ENCODE data around the gene CAT. TPM values are rescaled to one million over a fixed set of nuclear protein-coding genes. Genes with fewer than 3 reads are reported as not detected.

CAT gene
- total RNA-seq, 4 donors from 2014 or later, result 72.8 to 163 (median 84.4) TPM

DNA sequence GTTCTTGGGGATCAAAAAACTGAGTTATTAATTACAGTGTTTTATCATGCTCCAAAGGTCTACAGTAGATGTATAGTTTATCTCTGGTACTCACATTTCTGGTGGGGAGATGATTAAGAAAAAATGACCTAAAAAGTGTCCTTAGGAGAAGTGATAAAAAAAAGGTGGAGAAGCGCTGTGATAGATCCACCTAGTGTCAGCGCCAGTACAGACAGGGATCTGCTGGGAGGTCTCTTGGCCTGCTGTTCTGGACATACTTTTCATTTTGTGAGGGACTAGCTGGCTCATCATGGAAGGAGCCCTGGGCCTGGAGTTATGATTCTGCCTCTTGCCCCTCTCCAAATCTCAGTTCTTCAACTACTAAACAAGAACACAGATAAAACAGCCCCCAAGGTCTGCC lies 71.9 kb downstream of the CAT start:
- H3K4me3 ChIP-seq, result no peak overlapping the region
- H3K27ac ChIP-seq (replicated peaks in 1 of 4), result no peak overlapping the region
- TF ChIP-seq, protein P1, sequence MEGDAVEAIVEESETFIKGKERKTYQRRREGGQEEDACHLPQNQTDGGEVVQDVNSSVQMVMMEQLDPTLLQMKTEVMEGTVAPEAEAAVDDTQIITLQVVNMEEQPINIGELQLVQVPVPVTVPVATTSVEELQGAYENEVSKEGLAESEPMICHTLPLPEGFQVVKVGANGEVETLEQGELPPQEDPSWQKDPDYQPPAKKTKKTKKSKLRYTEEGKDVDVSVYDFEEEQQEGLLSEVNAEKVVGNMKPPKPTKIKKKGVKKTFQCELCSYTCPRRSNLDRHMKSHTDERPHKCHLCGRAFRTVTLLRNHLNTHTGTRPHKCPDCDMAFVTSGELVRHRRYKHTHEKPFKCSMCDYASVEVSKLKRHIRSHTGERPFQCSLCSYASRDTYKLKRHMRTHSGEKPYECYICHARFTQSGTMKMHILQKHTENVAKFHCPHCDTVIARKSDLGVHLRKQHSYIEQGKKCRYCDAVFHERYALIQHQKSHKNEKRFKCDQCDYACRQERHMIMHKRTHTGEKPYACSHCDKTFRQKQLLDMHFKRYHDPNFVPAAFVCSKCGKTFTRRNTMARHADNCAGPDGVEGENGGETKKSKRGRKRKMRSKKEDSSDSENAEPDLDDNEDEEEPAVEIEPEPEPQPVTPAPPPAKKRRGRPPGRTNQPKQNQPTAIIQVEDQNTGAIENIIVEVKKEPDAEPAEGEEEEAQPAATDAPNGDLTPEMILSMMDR (IDR thresholded peaks at IDR 0.05), result no peak
- TF ChIP-seq POLR2A (IDR thresholded peaks at IDR 0.05; ENCODE audit: low read depth), result no peak
- no peak for TF ChIP-seq POLR2AphosphoS5 (IDR thresholded peaks at IDR 0.05)
- H3K36me3 ChIP-seq, result no peaks in the 10 kb centered on the region
- H3K4me1 ChIP-seq, result no peaks in the 10 kb centered on the region
- intact Hi-C loops (cut with DNase I), result no loop called here
- H3K9me3 ChIP-seq, result no peaks in the 10 kb centered on the region
- no peak for DNase-seq (ENCODE audit: extremely low spot score)
- WGBS, result 89% methylated on average over 2 of the region's 2 CpGs
- H3K27me3 ChIP-seq, result no peaks in the 10 kb centered on the region

DNA sequence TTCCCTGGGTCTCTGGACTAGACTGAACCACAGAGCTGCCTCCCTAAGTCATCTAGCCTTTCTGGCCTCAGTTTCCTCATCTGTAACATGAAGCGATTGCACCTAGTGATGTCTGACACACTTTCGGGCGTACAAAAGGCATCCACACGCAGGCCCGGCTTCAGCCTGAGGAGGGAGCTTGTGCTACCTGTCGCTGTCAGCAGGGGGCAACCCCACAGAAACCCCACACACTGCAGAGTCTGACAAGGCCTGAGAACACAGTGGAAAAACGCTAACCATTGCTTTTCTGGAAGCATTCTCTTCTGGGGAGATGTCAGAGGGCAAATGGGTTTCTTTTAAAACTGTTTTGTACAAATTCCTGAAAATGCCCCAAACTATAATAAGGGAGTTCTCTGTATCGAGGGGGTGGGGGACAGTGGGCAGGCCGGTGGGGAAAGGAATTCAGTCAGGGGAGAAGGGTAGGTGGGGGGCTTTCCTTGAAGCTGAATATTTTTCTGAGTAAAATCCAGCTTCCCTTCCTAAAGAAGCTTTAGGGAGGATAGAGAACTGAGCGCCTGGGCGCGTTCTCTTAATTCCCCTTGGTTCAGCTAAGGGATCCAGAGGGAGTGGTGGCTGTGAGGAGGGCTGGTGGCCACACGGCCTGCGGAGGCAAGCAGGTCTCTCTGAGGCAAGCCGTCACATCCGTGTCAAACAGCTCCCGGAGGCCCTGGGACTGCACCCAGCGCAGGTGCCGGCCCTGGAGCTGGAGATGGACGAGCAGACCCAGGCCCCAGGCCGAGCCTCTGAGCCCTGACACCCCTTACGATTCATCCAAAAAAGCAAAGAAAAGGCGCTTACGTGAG lies 74.3 kb downstream of the CAT start:
- Histone ChIP-seq H3K27me3 (no peaks in the 10 kb centered on the region), H3K4me3 (no peak overlapping the region), H3K27ac (replicated peaks in 1 of 4) (no peak overlapping the region), H3K9me3 (no peaks in the 10 kb centered on the region), H3K36me3 (no peaks in the 10 kb centered on the region), H3K4me1 (no peaks in the 10 kb centered on the region)
- 71% methylated on average over 21 of the region's 24 CpGs for WGBS
- intact Hi-C loops (cut with DNase I), result no loop called here
- DNase-seq (ENCODE audit: extremely low spot score), result no peak
- TF ChIP-seq POLR2A (IDR thresholded peaks at IDR 0.05; ENCODE audit: low read depth) (no peak), POLR2AphosphoS5 (IDR thresholded peaks at IDR 0.05) (no peak)
- TF ChIP-seq, protein P1 (IDR thresholded peaks at IDR 0.05), result peak; percentile 32 to 62 (median 40)

DNA sequence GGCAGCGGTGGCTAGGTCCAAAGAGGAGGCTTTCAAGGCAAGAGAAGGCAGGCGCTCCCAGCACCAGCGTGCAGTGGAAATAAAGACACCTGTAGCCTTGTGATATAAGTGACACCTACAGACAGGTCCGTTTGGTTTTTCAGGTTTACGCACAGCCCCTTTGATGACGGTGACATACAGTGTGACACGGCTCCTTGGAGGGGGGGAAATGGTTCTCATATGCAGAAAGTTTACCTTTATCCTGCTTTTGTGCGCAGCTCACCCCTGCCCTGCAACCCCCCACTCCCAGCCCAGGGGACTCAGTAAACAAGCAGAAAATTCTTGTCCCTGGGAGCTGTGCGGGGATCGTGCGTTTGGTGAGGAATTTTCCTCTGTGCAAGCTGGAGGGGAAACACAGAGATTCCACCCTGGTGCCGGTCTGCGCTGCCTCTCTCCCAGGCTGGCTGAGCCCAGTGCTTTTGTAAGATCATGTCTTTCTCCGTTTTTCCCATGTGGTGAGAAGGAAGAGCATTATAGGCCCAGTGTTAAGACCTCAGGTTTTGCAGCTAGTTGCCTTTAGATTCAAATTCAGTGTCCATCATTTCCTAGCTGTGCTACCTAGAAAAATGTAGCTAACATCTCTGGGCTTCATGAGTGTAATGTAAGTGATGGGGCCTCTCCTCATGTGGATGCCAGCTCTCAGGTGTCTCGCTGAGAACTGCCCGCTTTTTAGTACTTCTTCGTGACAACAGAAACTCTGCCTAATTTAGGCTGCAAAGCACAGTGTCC lies 75.1 kb downstream of the CAT start, which contains the start of gene ELF5:
ELF5 (minus strand) TSS at position 113 of the 768 bp plus-strand sequence. CDS start 8,045 bp downstream, outside the sequence.
- no peak for DNase-seq (ENCODE audit: extremely low spot score)
- TF ChIP-seq, protein P1 (IDR thresholded peaks at IDR 0.05), result no peak
- TF ChIP-seq POLR2A (IDR thresholded peaks at IDR 0.05; ENCODE audit: low read depth) (no peak), EP300 (IDR thresholded peaks at IDR 0.05) (no peak), POLR2AphosphoS5 (IDR thresholded peaks at IDR 0.05) (no peak)
- Histone ChIP-seq H3K4me1 (no peaks in the 10 kb centered on the region), H3K27me3 (no peaks in the 10 kb centered on the region), H3K27ac (replicated peaks in 1 of 4) (no peak within 1 kb of the TSS), H3K9me3 (no peaks in the 10 kb centered on the region), H3K36me3 (no peaks in the 10 kb centered on the region), H3K4me3 (no peak within 1 kb of the TSS)
- intact Hi-C loops (cut with DNase I), result no loop called here
- 81% methylated on average over 17 of the region's 17 CpGs for WGBS

DNA sequence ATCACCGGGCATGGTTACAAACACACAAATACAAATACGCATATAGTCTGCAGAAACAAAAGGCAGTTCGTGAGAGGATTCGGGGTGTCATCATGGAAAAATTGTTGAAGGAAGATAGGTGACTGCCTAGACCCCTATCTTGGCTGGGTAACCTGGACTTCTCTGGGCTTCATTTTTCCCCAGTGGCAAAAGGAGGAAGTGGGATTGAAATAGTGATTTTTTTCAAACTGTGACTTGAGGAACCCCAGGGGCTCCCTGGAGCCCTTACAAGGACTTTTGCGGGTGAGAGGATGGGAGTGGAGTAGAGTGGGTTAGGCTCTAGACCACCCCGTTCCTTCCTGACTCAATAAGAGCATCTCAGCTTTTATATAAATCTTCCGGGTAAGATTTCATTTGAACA lies 75.9 kb downstream of the CAT start:
- no peak for DNase-seq (ENCODE audit: extremely low spot score)
- 80% methylated on average over 7 of the region's 7 CpGs for WGBS
- TF ChIP-seq, protein P1 (IDR thresholded peaks at IDR 0.05), result no peak
- TF ChIP-seq EP300 (IDR thresholded peaks at IDR 0.05) (no peak), POLR2AphosphoS5 (IDR thresholded peaks at IDR 0.05) (no peak), POLR2A (IDR thresholded peaks at IDR 0.05; ENCODE audit: low read depth) (no peak)
- intact Hi-C loops (cut with DNase I), result no loop called here
- Histone ChIP-seq H3K4me1 (no peaks in the 10 kb centered on the region), H3K4me3 (no peak overlapping the region), H3K27ac (replicated peaks in 1 of 4) (no peak overlapping the region), H3K36me3 (no peaks in the 10 kb centered on the region), H3K9me3 (no peaks in the 10 kb centered on the region), H3K27me3 (no peaks in the 10 kb centered on the region)
